Neuronal stem cell (in vitro differentiated cells): ENCODE results near the gene ERMN.

Experiments used
- DNase-seq: peaks from one replicate; pipeline ENCODE4 v3.0.0-alpha.2; 2013; ENCODE audit warnings: low spot score
- H2AFZ ChIP-seq: one replicate; pipeline ENCODE4 v1.6.1; 2013; ENCODE audit warnings: mild to moderate bottlenecking, low read length, inconsistent platforms
- H2AK5ac ChIP-seq: 2 replicates; pipeline ENCODE4 v1.6.1; 2013; ENCODE audit warnings: low read depth, mild to moderate bottlenecking, inconsistent platforms, low read length, moderate library complexity, mixed read lengths
- H2BK120ac ChIP-seq: 2 replicates; pipeline ENCODE4 v1.6.1; 2013; ENCODE audit warnings: low read depth, mild to moderate bottlenecking, inconsistent platforms, low read length, moderate library complexity, mixed read lengths
- H2BK12ac ChIP-seq: one replicate; pipeline ENCODE4 v1.6.1; 2013; ENCODE audit warnings: low read length, inconsistent platforms
- H2BK15ac ChIP-seq: 2 replicates; pipeline ENCODE4 v1.6.1; 2013; ENCODE audit warnings: mild to moderate bottlenecking, low read length, inconsistent platforms, mixed read lengths
- H2BK5ac ChIP-seq: one replicate; pipeline ENCODE4 v1.6.1; 2013; ENCODE audit warnings: inconsistent platforms, mild to moderate bottlenecking, low read length, moderate library complexity
- H3K14ac ChIP-seq: one replicate; pipeline ENCODE4 v1.6.1; 2013; ENCODE audit warnings: low read length, inconsistent platforms
- H3K18ac ChIP-seq: 2 replicates; pipeline ENCODE4 v1.6.1; 2013; ENCODE audit warnings: low read length, inconsistent platforms
- H3K23ac ChIP-seq: 2 replicates; pipeline ENCODE4 v1.6.1; 2013; ENCODE audit warnings: low read depth, mild to moderate bottlenecking, mixed read lengths, low read length, inconsistent platforms; ENCODE audit not compliant: poor library complexity
- H3K27ac ChIP-seq: replicated peaks from 3 replicates; pipeline ENCODE4 v1.5.1; 2013; ENCODE audit warnings: low read length, inconsistent platforms
- H3K27me3 ChIP-seq, 3 experiments: 2 replicates each; pipeline ENCODE4 v1.6.1; 2013; ENCODE audit warnings: low read length in 3 of 3, mild to moderate bottlenecking in 2 of 3, inconsistent platforms in 1 of 3, low read depth in 1 of 3, mixed read lengths in 1 of 3, moderate library complexity in 1 of 3; ENCODE audit not compliant: control insufficient read depth in 3 of 3, insufficient read depth in 3 of 3
- H3K36me3 ChIP-seq, 2 donors: replicated peaks in 1 of 2; 2 replicates each; pipeline ENCODE4 v1.6.1; 2013; ENCODE audit warnings: low read length in 2 of 2; ENCODE audit not compliant: control insufficient read depth in 2 of 2, insufficient read depth in 2 of 2
- H3K4ac ChIP-seq: 2 replicates; pipeline ENCODE4 v1.6.1; 2013; ENCODE audit warnings: inconsistent platforms, mild to moderate bottlenecking, low read length, moderate library complexity
- H3K4me1 ChIP-seq, 2 donors: 1 replicate in 1 of 2; 2 replicates in 1 of 2; pipeline ENCODE4 v1.6.1; 2013; ENCODE audit warnings: low read length in 2 of 2, low read depth in 1 of 2; ENCODE audit not compliant: control insufficient read depth in 2 of 2, insufficient read depth in 1 of 2
- H3K4me2 ChIP-seq: one replicate; pipeline ENCODE4 v1.6.1; 2013; ENCODE audit warnings: mild to moderate bottlenecking, low read length, inconsistent platforms; ENCODE audit not compliant: insufficient read depth, poor library complexity, severe bottlenecking
- H3K4me3 ChIP-seq, 2 donors: 2 replicates each; pipeline ENCODE4 v1.5.1; 2013; ENCODE audit warnings: low read length in 2 of 2, mild to moderate bottlenecking in 2 of 2, inconsistent platforms in 1 of 2, moderate library complexity in 1 of 2
- H3K79me1 ChIP-seq: one replicate; pipeline ENCODE4 v1.6.1; 2013; ENCODE audit warnings: low read depth, mild to moderate bottlenecking, inconsistent platforms, low read length, moderate library complexity
- H3K9ac ChIP-seq: one replicate; pipeline ENCODE4 v1.6.1; 2013; ENCODE audit warnings: mild to moderate bottlenecking, low read depth, low read length, inconsistent platforms; ENCODE audit not compliant: poor library complexity
- H3K9me3 ChIP-seq, 2 donors: replicated peaks in 1 of 2; 2 replicates each; pipeline versions ENCODE3 to v1.6.1; 2013; ENCODE audit warnings: low read length in 2 of 2, mild to moderate bottlenecking in 2 of 2, inconsistent platforms in 1 of 2, low read depth in 1 of 2, mixed read lengths in 1 of 2, moderate library complexity in 1 of 2; ENCODE audit not compliant: control insufficient read depth in 2 of 2, insufficient read depth in 1 of 2
- H4K8ac ChIP-seq: one replicate; pipeline ENCODE4 v1.6.1; 2013; ENCODE audit warnings: low read depth, mild to moderate bottlenecking, inconsistent platforms, low read length, moderate library complexity
- H4K91ac ChIP-seq: one replicate; pipeline ENCODE4 v1.6.1; 2013; ENCODE audit warnings: low read length, low read depth, mild to moderate bottlenecking, inconsistent platforms; ENCODE audit not compliant: poor library complexity
- WGBS, 2 donors: extraction: QIAGEN DNeasy Blood & Tissue Kit; methylation state at CpG; one replicate each; pipeline ENCODE4 v1.1.7; 2013; ENCODE audit warnings: missing lambda C conversion rate in 2 of 2, mixed read lengths in 1 of 2; ENCODE audit not compliant: insufficient read length in 2 of 2, insufficient replicate concordance in 1 of 2; ENCODE audit errors: extremely low coverage in 2 of 2; 5-methylcytosine and 5-hydroxymethylcytosine counted together

The ERMN gene

DNA sequence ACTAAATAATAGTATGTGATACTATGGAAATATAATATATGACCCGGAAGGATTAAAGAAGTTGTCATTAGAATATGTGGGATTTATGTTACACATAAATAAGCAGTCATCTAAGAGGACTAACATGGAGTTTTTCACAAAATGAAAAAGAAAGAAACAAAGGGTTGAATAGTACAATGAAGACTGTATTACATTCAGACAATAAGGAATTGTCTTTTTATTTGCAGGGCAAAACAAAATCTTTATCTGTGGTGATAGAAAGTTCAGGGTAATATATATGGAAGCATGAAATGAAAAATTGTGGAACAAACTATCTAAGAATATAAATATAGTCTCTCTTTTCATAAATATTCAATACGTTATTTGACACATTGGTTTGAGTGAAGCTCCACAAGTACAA lies 5.8 kb downstream of the ERMN start:
- no peak overlapping the region for H3K14ac ChIP-seq
- WGBS, 2 donors, result no CpG with 5 or more reads among the region's 2 CpGs
- no peak overlapping the region for H3K4ac ChIP-seq
- H2AFZ ChIP-seq, result no peak overlapping the region
- no peak overlapping the region for H4K91ac ChIP-seq
- H2AK5ac ChIP-seq, result no peak overlapping the region
- H3K9me3 ChIP-seq, result no peaks in the 10 kb centered on the region
- no peak overlapping the region for H2BK12ac ChIP-seq
- no peak overlapping the region for H3K18ac ChIP-seq
- H2BK5ac ChIP-seq, result no peak overlapping the region
- no peaks in the 10 kb centered on the region for H3K79me1 ChIP-seq
- H3K9ac ChIP-seq, result no peak overlapping the region
- H2BK15ac ChIP-seq, result no peak overlapping the region
- H3K27ac ChIP-seq, result no peak overlapping the region
- H2BK120ac ChIP-seq, result no peak overlapping the region
- H3K27me3 ChIP-seq, result no peaks in the 10 kb centered on the region
- H3K4me3 ChIP-seq, result no peak overlapping the region
- no peak overlapping the region for H4K8ac ChIP-seq
- H3K4me2 ChIP-seq, result no peak overlapping the region
- no peak overlapping the region for H3K23ac ChIP-seq
- DNase-seq, result no peak
- H3K36me3 ChIP-seq, result no peaks in the 10 kb centered on the region
- H3K4me1 ChIP-seq, result no peaks in the 10 kb centered on the region

DNA sequence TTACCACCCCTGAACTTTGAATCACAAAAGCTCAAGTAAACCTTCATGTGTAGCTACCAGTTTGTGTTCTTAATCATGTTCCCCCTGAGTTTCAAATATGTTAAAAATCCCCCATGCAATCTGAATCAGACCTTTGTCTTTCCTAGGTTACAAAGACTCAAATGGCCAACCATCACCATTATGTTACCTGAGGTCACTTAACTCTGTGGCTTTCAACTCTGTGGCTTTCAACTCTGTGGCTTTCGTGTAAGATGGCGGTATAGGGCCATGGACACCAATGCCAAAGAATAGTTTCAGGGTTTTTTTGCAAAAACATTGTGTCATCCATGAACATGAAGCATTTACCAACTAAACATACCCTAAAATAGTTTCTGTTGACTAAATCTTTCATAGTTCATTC lies 6.7 kb downstream of the ERMN start:
- H3K79me1 ChIP-seq, result no peaks in the 10 kb centered on the region
- H3K4me1 ChIP-seq, result no peaks in the 10 kb centered on the region
- H2BK15ac ChIP-seq, result no peak overlapping the region
- H3K14ac ChIP-seq, result no peak overlapping the region
- no peak overlapping the region for H3K4me3 ChIP-seq
- H3K4me2 ChIP-seq, result no peak overlapping the region
- no peak overlapping the region for H2AFZ ChIP-seq
- H4K91ac ChIP-seq, result no peak overlapping the region
- H4K8ac ChIP-seq, result no peak overlapping the region
- H3K9ac ChIP-seq, result no peak overlapping the region
- WGBS, 2 donors, result no CpG with 5 or more reads among the region's 2 CpGs
- H3K9me3 ChIP-seq, result no peaks in the 10 kb centered on the region
- H3K18ac ChIP-seq, result no peak overlapping the region
- H3K27ac ChIP-seq, result no peak overlapping the region
- H2BK12ac ChIP-seq, result no peak overlapping the region
- no peak overlapping the region for H2BK120ac ChIP-seq
- no peaks in the 10 kb centered on the region for H3K27me3 ChIP-seq
- no peaks in the 10 kb centered on the region for H3K36me3 ChIP-seq
- no peak overlapping the region for H2BK5ac ChIP-seq
- no peak overlapping the region for H3K4ac ChIP-seq
- H3K23ac ChIP-seq, result no peak overlapping the region
- H2AK5ac ChIP-seq, result no peak overlapping the region
- no peak for DNase-seq

DNA sequence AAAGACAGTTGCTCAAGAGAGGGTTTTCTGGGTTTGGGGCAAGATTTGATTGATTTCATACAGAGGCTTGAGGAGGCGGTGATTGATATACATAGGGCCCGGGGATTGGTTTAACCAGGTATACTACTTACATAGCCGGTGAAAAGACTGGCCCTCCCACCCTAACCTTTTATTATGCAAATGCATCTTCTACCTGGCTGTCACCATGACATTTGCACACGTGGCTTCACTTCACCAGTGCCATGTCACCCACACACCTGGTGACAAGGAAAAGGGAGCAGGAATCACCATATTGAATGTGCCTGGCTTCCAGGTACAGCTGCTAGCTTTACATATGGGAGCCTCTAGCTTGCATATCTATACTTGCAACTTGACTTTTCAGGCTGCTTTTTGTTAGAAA lies 9.7 kb downstream of the ERMN start:
- Histone ChIP-seq H3K23ac (no peak overlapping the region), H2AK5ac (no peak overlapping the region), H4K8ac (no peak overlapping the region), H3K27ac (no peak overlapping the region), H3K79me1 (no peaks in the 10 kb centered on the region), H2BK120ac (no peak overlapping the region), H2BK5ac (no peak overlapping the region), H3K4me3 (no peak overlapping the region), H4K91ac (no peak overlapping the region), H3K18ac (no peak overlapping the region), H3K9ac (no peak overlapping the region), H2BK15ac (no peak overlapping the region), H3K14ac (no peak overlapping the region), H3K36me3 (no peaks in the 10 kb centered on the region), H3K4ac (no peak overlapping the region), H3K9me3 (no peaks in the 10 kb centered on the region), H3K4me1 (no peaks in the 10 kb centered on the region), H3K4me2 (no peak overlapping the region), H3K27me3 (no peaks in the 10 kb centered on the region), H2AFZ (no peak overlapping the region), H2BK12ac (no peak overlapping the region)
- WGBS, 2 donors, result no CpG with 5 or more reads among the region's 4 CpGs
- DNase-seq, result no peak

DNA sequence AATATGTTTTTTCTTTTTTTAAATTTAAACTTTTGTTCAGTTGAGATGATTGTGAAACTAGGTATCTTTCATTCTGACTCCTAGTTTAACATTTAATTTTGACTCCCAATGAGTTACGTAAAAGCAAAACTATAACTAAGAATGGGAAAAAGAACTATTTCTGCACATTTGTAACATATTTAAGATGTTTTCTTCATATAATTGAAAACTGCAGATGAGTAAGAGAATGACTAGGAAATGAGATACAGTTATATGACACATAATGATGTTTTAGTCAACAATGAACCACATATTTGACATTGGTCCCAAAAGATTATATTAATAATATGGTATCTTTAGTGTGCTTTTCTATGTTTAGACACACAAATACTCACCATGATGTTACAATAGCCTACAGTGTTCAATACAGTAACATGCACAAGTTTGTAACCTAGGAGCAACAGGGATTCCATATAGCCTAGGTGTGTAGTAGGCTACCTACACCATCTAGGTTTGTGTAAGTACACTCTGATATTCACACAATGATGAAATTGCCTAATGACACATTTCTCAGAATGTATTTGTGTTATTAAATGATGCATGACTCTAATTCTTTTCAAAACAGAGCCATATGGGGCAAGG lies 12.6 kb downstream of the ERMN start:
- Histone ChIP-seq H3K9ac (no peak overlapping the region), H3K18ac (no peak overlapping the region), H2BK15ac (no peak overlapping the region), H3K23ac (no peak overlapping the region), H2BK5ac (no peak overlapping the region), H2BK12ac (no peak overlapping the region), H3K4me3 (no peak overlapping the region), H4K8ac (no peak overlapping the region), H4K91ac (no peak overlapping the region), H3K27me3 (peaks cover 0 to 3% (median 0%) of the 10 kb centered on the region in 3 experiments), H3K14ac (no peak overlapping the region), H3K9me3 (no peaks in the 10 kb centered on the region), H2AK5ac (no peak overlapping the region), H3K79me1 (no peaks in the 10 kb centered on the region), H3K36me3 (no peaks in the 10 kb centered on the region), H2BK120ac (no peak overlapping the region), H2AFZ (no peak overlapping the region), H3K4ac (no peak overlapping the region), H3K27ac (no peak overlapping the region), H3K4me2 (no peak overlapping the region), H3K4me1 (no peaks in the 10 kb centered on the region)
- WGBS, 2 donors, result no CpG with 5 or more reads among the region's 1 CpG
- DNase-seq, result no peak
